Activated T-cell treated with anti-CD3 and anti-CD28 coated beads, Interleukin-2, amount 50 U/mL, for 24 hours (primary cell): ENCODE results near the gene ENTPD1.
"Not testable (repeated sequence)": the region's sequence is repeated elsewhere in the genome, so short reads cannot be mapped to it uniquely, and the experiment has no call there.

Experiments used
- DNase-seq: peaks from one replicate; pipeline ENCODE4 v3.0.0-alpha.2; 2020
- H3K27ac Mint-ChIP-seq: 2 replicates; pipeline ENCODE4 v1.8.0; 2020; ENCODE audit warnings: mild to moderate bottlenecking, mixed read lengths
- H3K27me3 Mint-ChIP-seq: 2 replicates; pipeline ENCODE4 v1.8.0; 2020; ENCODE audit warnings: mixed read lengths
- H3K36me3 Mint-ChIP-seq: 2 replicates; pipeline ENCODE4 v1.8.0; 2020; ENCODE audit warnings: low read depth, mixed read lengths
- H3K4me1 Mint-ChIP-seq: 2 replicates; pipeline ENCODE4 v1.8.0; 2020; ENCODE audit warnings: low read depth, mixed read lengths
- H3K4me3 Mint-ChIP-seq: 2 replicates; pipeline ENCODE4 v1.8.0; 2020; ENCODE audit warnings: mild to moderate bottlenecking, moderate library complexity, mixed read lengths
- H3K9me3 Mint-ChIP-seq: 2 replicates; pipeline ENCODE4 v1.8.0; 2020; ENCODE audit warnings: mixed read lengths

ENTPD1 gene

GRCh38 chr10:95796504-95796903, 40.5 kb downstream of the ENTPD1 start:
- peaks cover 8% of the 10 kb centered on the region for H3K4me1 Mint-ChIP-seq
- no peaks in the 10 kb centered on the region for H3K36me3 Mint-ChIP-seq
- no peak overlapping the region for H3K4me3 Mint-ChIP-seq

DNA sequence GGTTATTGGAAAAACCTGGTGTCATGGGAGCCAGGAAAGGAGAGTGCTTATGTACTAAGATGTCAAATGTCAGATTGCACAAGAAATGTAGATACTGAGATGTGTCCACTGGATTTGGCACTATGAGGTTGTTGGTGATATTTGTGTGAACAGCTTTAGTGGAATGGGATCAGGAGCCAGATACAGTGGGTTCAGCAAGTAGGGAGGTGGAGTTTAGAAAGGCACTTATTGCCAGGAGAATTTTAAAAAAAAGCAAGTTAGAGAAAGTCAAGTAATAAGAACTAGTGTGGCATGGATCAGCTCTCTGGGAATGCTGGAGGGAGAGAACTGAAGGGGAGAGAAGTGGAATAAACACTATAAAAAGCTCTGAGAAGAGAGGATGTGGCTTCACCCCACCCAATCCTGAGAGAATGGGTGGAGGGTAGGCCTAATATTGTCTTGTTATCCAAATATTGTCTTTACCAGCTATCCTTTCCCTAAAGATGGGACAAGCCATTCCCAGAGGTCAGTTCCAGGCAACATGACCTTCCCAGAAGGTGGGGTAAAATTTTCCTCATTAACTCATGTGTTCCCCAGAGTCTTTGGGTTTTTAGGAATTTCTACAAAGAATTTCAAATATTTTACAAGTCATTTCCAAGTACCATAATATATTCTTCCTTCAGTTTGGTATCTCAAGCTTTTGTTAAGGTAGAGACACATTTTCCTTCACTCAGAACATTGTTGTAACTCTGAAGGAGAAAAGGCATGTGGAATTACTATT, 42.3 kb downstream of the ENTPD1 start:
- H3K9me3 Mint-ChIP-seq, result peaks cover 3% of the 10 kb centered on the region
- DNase-seq, result no peak
- peaks cover 6% of the 10 kb centered on the region for H3K4me1 Mint-ChIP-seq
- H3K36me3 Mint-ChIP-seq, result no peaks in the 10 kb centered on the region
- H3K4me3 Mint-ChIP-seq, result no peak overlapping the region
- no peaks in the 10 kb centered on the region for H3K27me3 Mint-ChIP-seq
- H3K27ac Mint-ChIP-seq, result no peak overlapping the region

More at GRCh38 chr10:95796504-95796903, 40.5 kb downstream of the ENTPD1 start:
- no peak overlapping the region for H3K27ac Mint-ChIP-seq
- H3K27me3 Mint-ChIP-seq, result no peaks in the 10 kb centered on the region
- DNase-seq, result no peak
- no peaks in the 10 kb centered on the region for H3K9me3 Mint-ChIP-seq

GRCh38 chr10:95800286-95800685, 44.3 kb downstream of the ENTPD1 start:
- not testable (repeated sequence) for H3K4me3 Mint-ChIP-seq

DNA sequence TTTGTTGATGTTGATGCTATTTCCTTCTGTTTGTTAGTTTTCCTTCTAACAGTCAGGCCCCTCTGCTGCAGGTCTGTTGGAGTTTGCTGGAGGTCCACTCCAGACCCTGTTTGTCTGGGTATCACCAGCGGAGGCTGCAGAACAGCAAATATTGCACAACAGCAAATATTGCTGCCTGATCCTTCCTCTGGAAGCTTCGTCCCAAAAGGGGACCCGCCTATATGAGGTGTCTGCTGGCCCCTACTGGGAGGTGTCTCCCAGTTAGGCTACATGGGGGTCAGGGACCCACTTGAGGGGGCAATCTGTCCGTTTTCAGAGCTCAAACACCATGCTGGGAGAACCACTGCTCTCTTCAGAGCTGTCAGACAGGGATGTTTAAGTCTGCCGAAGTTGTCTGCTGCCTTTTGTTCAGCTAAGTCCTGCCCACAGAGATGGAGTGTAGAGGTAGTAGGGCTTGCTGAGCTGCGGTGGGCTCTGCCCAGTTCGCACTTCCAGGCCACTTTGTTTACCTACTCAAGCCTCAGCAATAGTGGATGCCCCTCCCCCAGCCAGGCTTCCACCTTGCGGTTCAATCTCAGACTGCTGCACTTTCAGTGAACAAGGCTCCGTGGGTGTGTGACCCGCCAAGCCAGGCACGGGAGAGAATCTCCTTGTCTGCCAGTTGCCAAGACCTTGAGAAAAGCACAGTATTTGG, 50.9 kb downstream of the ENTPD1 start:
- H3K27me3 Mint-ChIP-seq, result peaks cover 34% of the 10 kb centered on the region
- not testable (repeated sequence) for H3K4me1 Mint-ChIP-seq, H3K4me3 Mint-ChIP-seq

More at GRCh38 chr10:95800286-95800685, 44.3 kb downstream of the ENTPD1 start:
- not testable (repeated sequence) for H3K27me3 Mint-ChIP-seq, H3K4me1 Mint-ChIP-seq, H3K27ac Mint-ChIP-seq, H3K9me3 Mint-ChIP-seq, DNase-seq, H3K36me3 Mint-ChIP-seq

GRCh38 chr10:95808705-95809308, 52.8 kb downstream of the ENTPD1 start:
- not testable (repeated sequence) for H3K9me3 Mint-ChIP-seq, H3K27ac Mint-ChIP-seq, H3K36me3 Mint-ChIP-seq, H3K4me1 Mint-ChIP-seq, DNase-seq, H3K4me3 Mint-ChIP-seq
- peaks cover 34% of the 10 kb centered on the region for H3K27me3 Mint-ChIP-seq

More for the DNA sequence above, 50.9 kb downstream of the ENTPD1 start:
- H3K27ac Mint-ChIP-seq, H3K36me3 Mint-ChIP-seq, H3K9me3 Mint-ChIP-seq, DNase-seq: not testable (repeated sequence)

GRCh38 chr10:95809370-95810197, 53.6 kb downstream of the ENTPD1 start:
- Mint-ChIP-seq H3K27ac (no peak overlapping the region), H3K4me1 (peaks cover 2% of the 10 kb centered on the region), H3K9me3 (peaks cover 4% of the 10 kb centered on the region), H3K36me3 (no peaks in the 10 kb centered on the region), H3K4me3 (no peak overlapping the region), H3K27me3 (peaks cover 34% of the 10 kb centered on the region)
- DNase-seq, result no peak

DNA sequence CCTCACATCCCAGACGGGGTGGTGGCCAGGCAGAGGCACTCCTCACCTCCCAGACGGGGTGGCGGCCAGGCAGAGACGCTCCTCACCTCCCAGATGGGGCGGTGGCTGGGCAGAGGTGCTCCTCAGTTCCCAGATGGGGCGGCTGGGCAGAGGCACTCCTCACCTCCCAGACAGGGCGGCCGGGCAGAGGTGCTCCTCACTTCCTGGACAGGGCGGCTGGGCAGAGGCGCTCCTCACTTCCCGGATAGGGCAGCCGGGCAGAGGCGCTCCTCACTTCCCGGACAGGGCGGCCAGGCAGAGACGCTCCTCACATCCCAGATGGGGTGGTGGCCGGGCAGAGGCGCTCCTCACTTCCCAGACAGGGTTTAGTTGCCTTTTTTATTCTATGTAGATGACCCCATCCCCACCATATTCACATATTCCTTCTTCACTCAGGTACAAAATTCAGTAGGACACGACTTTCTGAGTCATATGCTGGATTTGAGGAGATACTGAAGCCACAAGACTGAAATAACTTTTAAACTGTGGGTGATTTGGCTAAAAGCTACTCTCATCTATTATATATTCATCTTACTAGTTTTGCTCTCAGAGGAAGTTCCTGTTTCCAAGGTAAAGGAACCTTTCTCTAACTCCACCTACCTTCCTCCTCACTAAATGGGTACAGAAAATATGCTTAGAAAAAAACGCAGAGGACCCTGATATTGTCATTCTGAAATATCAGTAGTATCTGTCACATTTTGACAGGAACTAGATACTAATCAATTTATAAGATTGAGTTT, 54.4 kb downstream of the ENTPD1 start:
- Mint-ChIP-seq H3K27me3 (peaks cover 34% of the 10 kb centered on the region), H3K36me3 (no peaks in the 10 kb centered on the region), H3K4me3 (no peak overlapping the region), H3K4me1 (peaks cover 2% of the 10 kb centered on the region), H3K27ac (no peak overlapping the region), H3K9me3 (peaks cover 4% of the 10 kb centered on the region)
- no peak for DNase-seq

GRCh38 chr10:95813054-95813685, 57.2 kb downstream of the ENTPD1 start:
- H3K27ac Mint-ChIP-seq, result no peak overlapping the region

DNA sequence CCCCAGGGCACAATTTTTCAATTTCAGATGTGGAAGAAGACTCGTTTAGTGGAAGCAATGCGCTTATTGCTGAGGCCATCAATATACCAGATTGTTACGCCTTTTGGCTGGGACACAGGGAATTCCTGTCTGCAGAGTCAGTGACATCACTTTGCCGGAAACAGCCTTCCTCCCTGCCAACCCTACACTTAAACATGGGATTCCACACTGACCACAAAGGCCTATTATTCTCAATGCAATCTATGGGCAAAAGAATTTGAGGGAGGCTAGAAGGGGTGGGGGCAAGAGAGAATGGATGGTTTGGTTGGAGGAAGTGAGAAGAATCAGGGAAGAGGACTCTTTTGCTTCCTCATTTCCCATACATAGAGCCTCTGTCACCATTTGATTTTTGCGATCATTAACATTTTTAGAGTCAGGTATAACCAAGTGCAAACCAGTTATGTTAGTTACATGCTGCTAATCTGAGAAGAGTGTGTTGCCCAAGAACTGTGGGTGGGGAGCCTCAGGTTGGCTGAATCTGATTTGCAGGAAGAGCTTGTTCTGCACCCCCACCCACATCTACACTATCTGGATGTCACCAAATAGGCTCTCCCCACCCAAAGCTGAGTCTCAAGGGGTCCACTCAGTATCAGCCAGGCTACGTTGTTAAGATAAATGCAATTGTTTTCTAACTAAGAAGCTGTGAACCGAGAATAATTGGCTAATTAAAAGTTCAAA, 58.2 kb downstream of the ENTPD1 start:
- Mint-ChIP-seq H3K27ac (no peak overlapping the region), H3K4me1 (peaks cover 2% of the 10 kb centered on the region)

More at GRCh38 chr10:95813054-95813685, 57.2 kb downstream of the ENTPD1 start:
- Mint-ChIP-seq H3K4me3 (no peak overlapping the region), H3K36me3 (no peaks in the 10 kb centered on the region), H3K4me1 (peaks cover 2% of the 10 kb centered on the region), H3K9me3 (peaks cover 4% of the 10 kb centered on the region), H3K27me3 (peaks cover 17% of the 10 kb centered on the region)
- no peak for DNase-seq

GRCh38 chr10:95815133-95815532, 59.2 kb downstream of the ENTPD1 start:
- no peak overlapping the region for H3K4me3 Mint-ChIP-seq
- peaks cover 19% of the 10 kb centered on the region for H3K27me3 Mint-ChIP-seq
- H3K27ac Mint-ChIP-seq, result no peak overlapping the region
- DNase-seq, result no peak
- H3K36me3 Mint-ChIP-seq, result no peaks in the 10 kb centered on the region
- H3K9me3 Mint-ChIP-seq, result peaks cover 4% of the 10 kb centered on the region
- peaks cover 6% of the 10 kb centered on the region for H3K4me1 Mint-ChIP-seq

More for the DNA sequence above, 58.2 kb downstream of the ENTPD1 start:
- no peak for DNase-seq
- Mint-ChIP-seq H3K9me3 (peaks cover 4% of the 10 kb centered on the region), H3K36me3 (no peaks in the 10 kb centered on the region), H3K27me3 (peaks cover 17% of the 10 kb centered on the region), H3K4me3 (no peak overlapping the region)

DNA sequence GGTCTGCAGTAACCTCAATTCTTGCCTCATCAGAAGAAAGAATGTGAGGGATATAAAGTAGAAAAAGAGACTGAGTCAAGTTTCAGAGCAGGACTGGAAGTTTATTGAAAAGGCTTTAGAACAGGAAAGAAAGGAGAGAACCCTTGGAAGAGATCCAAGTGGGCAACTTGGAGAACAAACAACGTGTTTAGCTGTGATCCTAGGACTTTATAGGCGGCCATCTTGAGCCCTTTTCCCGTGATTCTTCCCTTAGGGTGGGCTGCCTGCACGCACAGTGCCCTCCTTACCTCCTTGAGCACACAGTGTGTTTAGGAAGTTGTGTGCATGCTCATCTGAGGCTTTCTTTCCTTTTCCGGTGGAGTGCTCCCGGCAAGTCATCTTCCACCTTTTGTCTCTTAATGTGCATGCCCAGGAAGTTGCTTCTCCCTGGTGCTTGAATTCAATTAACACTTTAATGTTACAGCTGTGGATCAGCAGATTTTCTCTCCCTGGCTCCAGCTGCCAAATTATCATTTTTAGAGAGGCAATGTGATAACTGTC, 59.8 kb downstream of the ENTPD1 start:
- no peak overlapping the region for H3K27ac Mint-ChIP-seq
- peaks cover 19% of the 10 kb centered on the region for H3K27me3 Mint-ChIP-seq
- no peak overlapping the region for H3K4me3 Mint-ChIP-seq
- DNase-seq, result no peak
- H3K4me1 Mint-ChIP-seq, result peaks cover 7% of the 10 kb centered on the region
- H3K36me3 Mint-ChIP-seq, result no peaks in the 10 kb centered on the region
- peaks cover under 1% of the 10 kb centered on the region for H3K9me3 Mint-ChIP-seq

GRCh38 chr10:95818010-95818409, 62.0 kb downstream of the ENTPD1 start:
- H3K4me3 Mint-ChIP-seq, result no peak overlapping the region
- peaks cover 15% of the 10 kb centered on the region for H3K27me3 Mint-ChIP-seq
- DNase-seq, result no peak
- no peaks in the 10 kb centered on the region for H3K9me3 Mint-ChIP-seq
- H3K4me1 Mint-ChIP-seq, result peaks cover 7% of the 10 kb centered on the region
- H3K27ac Mint-ChIP-seq, result no peak overlapping the region
- no peaks in the 10 kb centered on the region for H3K36me3 Mint-ChIP-seq

DNA sequence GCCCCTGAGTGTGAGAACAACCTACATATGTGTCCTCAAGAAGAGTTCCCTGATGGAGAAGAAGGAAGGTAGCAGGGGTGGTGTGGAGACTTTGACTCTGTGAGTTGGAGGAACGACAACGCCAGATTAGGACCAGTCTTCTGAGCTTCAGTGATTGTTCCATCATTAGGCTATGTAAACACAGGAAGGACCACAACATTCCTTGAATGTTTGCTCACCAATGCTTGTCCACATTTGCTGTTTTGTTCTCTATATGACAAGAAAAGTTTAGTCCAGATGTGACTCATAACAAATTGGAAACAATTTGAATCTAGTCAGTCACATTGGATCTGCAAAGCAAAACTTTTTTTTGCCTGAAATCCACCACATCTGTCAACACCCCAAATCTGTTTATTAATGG, 62.7 kb downstream of the ENTPD1 start:
- Mint-ChIP-seq H3K27me3 (peaks cover 19% of the 10 kb centered on the region), H3K4me3 (no peak overlapping the region), H3K27ac (no peak overlapping the region), H3K4me1 (peaks cover 7% of the 10 kb centered on the region), H3K9me3 (no peaks in the 10 kb centered on the region), H3K36me3 (no peaks in the 10 kb centered on the region)
- no peak for DNase-seq
